Measurements from ENCODE around the gene ACOXL.
A peak's percentile ranks its signal among the peaks of the same experiment; 100 is the strongest.

Gene ACOXL

DNA sequence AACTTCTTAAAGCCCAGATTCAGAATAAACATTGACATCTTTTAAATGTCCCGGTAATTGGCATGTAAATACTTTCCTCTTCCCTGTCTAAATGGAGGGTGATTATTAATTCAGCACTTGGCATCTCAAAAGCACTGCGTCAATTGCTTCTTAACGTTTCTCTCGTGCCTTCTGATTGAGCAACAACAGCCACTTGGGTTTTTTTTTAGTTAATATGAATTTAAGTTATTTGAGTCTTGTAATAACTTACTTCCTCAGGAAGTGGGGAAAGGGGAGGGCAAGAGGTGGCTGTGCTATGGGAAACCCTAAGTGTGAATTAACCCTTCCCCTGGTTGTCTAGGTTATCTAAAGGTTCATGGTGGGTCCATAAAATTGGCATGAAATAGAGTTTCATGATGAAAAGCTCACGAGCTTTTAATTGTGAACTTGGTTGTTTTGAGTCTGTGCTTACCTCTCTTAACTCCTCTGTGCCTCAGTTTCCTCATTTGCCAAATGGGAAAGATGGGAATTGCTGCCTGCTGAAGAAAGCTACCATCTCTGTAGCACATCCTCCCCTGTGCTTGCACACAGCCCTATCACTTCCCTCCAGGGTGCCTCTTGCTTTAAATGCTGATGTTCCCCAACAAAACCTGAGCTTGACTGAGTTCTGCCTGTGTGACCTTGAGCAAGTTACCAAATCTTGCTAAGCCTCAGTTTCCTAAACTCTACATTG lies 262.0 kb downstream of the ACOXL start:
- in situ Hi-C loops (cut with HindIII; ENCODE audit: low pct_ligation_motif_present, low pct_unique_long_range_greater_than_20kb, low sequenced_read_pairs), result no loop called here
- DNase-seq, result no peak

DNA sequence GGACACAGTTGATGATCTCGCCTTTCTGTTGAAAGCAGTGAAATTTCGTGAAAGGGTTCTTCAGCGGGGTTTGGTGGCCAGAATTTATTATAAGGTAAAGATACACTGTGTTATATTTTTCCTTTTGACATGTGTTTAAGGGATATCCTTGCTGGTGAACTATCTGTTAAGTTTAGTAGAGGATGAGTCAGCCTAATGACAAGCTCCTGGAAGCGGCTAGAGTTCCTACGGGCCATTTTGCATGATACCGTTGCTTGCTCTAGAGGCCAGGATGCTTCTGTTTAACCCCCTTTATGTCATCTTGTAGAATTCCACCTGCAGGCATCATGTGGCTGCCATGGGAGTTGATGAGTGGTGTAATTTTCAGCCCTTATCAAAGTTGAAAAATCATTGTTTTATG lies 263.5 kb downstream of the ACOXL start:
- in situ Hi-C loops (cut with HindIII; ENCODE audit: low pct_ligation_motif_present, low pct_unique_long_range_greater_than_20kb, low sequenced_read_pairs), result no loop called here
- DNase-seq, result no peak

DNA sequence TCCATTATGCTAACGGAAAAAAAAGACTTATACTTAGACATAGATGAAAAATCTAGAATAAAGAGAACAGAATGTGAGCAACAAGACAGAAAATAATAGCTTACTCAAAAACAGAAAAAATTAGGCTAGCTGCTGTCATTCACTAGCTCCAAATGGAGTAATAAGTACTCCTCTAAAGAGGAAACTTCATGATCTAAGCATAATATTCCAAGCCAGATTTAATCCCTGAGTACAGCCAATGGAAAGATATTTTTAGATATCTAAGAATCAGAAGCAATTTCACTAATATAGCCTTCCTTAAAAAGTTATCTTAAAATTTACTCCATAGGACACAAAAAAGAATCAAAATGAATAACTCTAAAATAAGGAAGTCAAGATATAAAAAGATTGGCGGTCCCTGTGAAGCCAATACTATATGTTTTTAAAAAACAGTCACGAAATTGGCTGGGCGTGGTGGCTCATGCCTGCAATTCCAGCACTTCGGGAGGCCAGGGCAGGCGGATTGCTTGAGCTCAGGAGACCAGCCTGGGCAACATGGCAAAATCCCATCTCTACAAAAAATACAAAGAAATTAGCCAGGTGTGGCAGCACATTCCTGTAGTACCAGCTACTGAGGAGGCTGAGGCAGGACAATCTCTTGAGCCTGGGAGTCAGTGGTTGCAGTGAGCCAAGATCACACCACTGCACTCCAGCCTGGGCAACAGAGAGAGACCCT lies 265.1 kb downstream of the ACOXL start:
- in situ Hi-C loops (cut with HindIII; ENCODE audit: low pct_ligation_motif_present, low pct_unique_long_range_greater_than_20kb, low sequenced_read_pairs), result no loop called here
- no peak for DNase-seq

DNA sequence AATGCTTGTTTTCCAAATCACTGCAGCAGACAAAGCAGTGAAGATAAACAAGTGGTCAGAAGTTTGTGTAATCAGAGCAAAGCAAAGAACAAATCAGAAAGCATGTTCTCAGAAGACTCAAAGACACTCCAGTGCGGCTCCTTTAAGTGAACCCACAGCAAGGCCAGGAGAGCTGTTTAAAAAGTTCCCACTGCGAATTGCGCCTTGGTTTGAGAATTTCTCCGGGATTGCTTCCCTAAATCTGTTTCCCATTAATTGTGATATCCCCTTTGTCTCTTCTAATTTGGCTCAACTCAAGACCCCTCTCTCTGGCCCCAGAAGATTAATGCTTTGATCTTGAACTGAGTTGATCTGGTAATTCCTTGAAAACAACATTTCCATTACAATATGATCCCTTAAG lies 265.9 kb downstream of the ACOXL start:
- DNase-seq, result no peak
- in situ Hi-C loops (cut with HindIII; ENCODE audit: low pct_ligation_motif_present, low pct_unique_long_range_greater_than_20kb, low sequenced_read_pairs), result no loop called here

DNA sequence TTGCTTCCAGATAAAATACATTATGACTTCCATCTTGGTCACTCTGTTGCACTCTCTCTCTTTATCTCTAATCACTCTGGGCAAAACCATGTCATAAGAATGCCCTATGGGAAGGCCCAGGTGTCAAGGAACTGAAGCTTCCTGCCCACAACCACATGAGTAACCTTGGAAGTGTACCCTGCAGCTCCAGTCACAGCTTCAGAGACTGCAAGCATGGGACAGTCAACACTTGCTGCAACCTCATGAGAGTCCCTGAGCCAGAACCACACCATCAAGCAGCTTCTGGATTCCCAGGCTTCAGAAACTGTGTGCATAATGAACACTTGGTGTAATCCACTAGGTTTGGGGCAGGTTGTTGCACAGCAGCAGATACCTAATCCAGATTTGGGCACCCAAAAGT lies 267.3 kb downstream of the ACOXL start:
- in situ Hi-C loops (cut with HindIII; ENCODE audit: low pct_ligation_motif_present, low pct_unique_long_range_greater_than_20kb, low sequenced_read_pairs), result no loop called here
- no peak for DNase-seq

DNA sequence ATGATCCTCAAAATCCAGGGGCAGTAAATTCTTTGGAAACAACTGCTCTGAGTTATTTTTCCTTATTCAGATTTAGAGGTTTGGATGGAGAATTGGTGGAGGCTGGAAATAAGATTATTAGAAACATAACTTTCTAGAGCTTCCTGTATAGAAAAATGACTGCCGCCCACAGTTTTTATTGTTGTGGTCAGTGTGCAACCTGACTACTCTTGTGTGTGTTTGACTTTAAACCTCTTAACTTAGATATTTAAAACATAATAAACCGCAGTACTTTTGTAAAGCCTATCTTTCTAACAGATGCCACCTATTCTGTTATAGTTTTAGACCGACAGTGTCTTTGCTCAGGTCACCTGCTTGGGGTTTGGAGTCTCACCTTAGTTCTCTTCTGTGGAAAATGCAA lies 272.9 kb downstream of the ACOXL start:
- no peak for DNase-seq
- in situ Hi-C loops (cut with HindIII; ENCODE audit: low pct_ligation_motif_present, low pct_unique_long_range_greater_than_20kb, low sequenced_read_pairs), result no loop called here

DNA sequence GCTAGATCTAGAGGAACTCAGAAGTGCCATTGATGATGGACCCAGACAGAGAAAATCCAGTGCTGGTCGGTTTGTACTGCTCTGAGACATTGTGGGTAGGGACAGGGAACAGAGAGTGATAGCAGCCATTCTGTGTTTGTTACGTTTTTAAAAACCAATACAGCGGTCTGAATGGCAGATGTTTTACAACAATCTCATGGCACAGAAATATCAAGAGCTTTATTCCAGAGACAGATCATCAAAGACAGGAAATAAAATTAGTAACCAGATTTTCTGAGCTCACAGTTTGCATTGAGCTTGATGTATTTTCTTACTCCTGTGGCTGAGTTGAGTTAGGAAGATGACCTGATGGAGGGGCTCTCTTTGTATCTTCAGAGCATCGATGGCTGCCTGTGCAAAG lies 273.4 kb downstream of the ACOXL start:
- in situ Hi-C loops (cut with HindIII; ENCODE audit: low pct_ligation_motif_present, low pct_unique_long_range_greater_than_20kb, low sequenced_read_pairs), result no loop called here
- no peak for DNase-seq

DNA sequence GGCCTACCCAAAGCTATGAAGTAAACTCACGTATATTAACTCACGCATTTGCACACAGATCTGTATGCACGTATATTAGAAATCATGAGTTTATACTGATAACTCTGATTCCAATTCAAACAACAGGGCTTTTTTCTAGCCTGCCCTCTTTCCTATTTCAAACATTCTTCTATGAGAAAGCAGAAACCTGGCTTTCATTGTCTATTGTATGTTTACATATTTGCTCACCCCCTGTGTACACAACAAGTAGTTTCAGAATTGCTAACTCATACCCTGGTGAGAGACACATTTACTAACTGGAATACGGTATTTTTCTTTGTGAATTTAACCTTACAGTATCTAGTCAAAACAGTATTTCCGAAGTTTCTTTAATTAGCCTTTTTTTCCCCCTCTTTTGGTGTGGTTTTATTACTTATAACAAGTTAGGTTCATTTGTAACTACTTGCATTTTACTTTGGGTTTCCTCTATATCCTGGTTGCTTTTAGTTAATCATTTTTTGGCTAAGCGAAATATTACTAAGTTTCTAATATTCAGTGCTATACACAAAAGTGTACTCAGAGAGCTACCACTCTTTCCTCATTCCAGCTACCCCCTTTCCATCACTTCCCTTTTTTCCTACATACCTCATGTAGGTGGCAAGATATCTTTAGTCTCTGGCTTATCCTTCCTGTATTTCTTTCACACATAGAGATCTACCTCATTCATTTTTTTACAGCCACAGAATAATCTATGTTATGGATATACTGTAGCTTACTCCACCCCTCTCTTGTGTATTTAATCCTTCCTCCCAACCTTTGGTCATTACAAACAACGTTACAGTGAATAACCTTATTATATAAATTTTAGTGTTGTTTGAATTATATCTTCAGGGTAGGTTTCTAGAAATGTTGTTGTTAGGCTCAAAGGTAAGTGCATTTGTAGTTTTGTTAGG lies 275.6 kb downstream of the ACOXL start:
- in situ Hi-C loops (cut with HindIII; ENCODE audit: low pct_ligation_motif_present, low pct_unique_long_range_greater_than_20kb, low sequenced_read_pairs), result no loop called here
- DNase-seq, result no peak

DNA sequence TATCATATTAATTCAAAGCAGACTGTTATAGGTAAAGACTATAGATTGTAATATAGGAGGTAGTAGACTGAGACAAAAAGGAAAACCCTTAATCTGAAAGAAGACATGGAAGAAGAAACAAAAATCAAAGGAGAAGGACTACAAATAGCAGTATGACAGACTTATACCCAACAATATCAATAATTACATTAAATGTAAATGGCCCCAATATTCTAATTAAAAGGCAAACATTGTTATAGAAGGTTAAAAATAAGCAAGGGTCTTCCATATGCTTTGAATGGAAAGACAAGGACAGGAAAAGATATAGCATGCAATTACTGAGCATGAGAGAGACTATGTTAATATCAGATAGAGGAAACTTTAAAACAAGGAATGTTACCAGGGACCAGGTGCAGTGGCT lies 278.8 kb downstream of the ACOXL start:
- in situ Hi-C loops (cut with HindIII; ENCODE audit: low pct_ligation_motif_present, low pct_unique_long_range_greater_than_20kb, low sequenced_read_pairs), result no loop called here
- no peak for DNase-seq

DNA sequence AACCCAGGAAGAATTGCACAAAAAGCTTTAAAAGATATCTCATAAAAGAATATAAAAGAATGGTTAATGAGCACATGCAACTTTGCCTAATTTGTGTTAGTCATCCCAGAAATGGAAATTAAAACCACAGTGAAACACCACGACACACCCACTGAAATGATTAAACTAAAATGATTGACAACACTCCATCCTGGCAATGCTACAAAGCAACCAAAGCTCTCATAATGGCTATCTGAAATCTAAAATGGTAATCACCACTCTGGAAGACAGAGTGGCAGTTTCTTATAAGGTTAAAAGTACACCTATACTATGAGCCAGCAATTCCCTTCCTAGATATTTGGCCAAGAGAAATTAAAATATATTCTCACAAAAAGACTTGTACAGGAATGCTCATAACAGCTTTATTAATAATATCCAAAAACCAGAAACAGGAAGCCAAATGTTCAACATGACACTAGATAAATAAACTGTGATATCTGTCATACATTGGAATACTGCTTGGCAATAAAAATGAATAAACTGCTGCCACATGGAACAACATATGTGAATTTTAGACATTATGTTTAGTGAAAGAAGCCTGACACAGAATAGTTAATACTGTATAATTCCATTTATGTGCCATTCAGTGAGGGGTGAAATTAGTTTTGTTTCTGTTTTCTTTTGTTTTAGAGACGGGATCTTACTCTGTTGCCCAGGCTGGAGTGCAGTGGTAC lies 283.1 kb downstream of the ACOXL start:
- DNase-seq, result no peak
- in situ Hi-C loops (cut with HindIII; ENCODE audit: low pct_ligation_motif_present, low pct_unique_long_range_greater_than_20kb, low sequenced_read_pairs), result no loop called here

DNA sequence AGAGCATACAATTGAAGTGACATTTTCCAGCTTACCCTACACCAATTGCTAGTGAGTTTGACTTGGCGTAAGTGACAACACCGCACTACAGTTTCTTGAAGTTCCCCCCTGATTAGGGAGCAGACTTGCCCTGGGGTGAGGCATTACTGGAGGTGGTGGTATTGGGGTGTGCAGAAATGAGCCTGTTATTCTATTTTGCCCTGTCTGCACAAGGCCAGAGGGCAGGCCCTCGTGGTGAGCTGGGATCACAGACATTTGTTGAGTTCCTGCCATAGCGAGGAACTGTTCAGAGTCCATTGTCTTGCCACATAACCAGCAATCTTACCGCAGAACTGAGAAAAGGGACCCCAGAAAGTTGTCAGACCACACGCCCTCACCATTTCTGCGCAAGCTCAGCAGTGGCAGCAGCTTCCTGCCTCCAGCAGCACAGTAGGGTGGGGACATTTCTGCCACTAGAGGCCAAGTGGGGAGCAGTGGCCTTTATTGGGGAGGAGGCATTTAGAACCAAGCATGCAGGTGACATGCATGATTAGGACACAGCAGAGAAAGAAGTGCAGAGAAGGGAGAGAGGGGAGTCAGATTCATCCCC lies 284.8 kb downstream of the ACOXL start:
- in situ Hi-C loops (cut with HindIII; ENCODE audit: low pct_ligation_motif_present, low pct_unique_long_range_greater_than_20kb, low sequenced_read_pairs), result no loop called here
- DNase-seq, result no peak

DNA sequence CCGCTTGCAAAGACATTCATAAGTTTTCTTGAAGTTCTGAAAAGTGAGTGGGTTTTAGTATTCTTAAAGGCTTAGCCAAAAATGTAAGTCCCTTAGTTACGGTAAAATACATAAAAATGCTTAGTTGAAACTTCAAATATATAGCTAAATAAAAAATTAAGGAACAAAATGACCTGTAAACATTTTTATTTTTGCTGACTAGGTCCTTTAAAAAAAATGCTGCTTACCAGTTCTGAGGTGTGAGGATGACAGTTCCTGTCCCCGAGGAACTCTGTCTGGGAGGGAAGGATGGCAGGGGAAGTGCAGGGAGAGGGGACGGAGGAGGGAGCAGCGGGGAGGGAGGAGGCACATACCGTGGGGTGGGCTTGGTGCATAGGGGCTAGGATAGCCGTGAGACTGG lies 285.5 kb downstream of the ACOXL start:
- no peak for DNase-seq
- in situ Hi-C loops (cut with HindIII; ENCODE audit: low pct_ligation_motif_present, low pct_unique_long_range_greater_than_20kb, low sequenced_read_pairs), result no loop called here

DNA sequence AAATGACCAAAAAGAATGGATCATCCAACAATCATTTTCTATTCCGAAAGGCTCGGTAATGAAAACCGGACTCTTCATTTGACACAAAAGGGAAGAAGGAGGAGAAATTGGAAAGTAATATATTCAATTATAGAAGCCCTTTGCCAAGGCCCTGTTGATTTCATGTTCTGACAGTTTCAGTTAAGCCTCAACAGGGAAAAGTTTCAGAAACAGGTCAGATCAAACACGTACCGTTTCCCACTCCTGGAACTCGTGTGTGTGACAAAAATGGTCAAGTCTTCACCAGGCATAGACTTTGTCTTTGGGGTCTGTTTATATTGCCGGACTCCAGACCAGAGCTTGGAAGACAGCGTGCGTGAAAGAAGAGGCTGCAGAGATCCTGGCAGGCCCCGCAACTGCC lies 287.0 kb downstream of the ACOXL start:
- no peak for DNase-seq
- in situ Hi-C loops (cut with HindIII; ENCODE audit: low pct_ligation_motif_present, low pct_unique_long_range_greater_than_20kb, low sequenced_read_pairs), result no loop called here

DNA sequence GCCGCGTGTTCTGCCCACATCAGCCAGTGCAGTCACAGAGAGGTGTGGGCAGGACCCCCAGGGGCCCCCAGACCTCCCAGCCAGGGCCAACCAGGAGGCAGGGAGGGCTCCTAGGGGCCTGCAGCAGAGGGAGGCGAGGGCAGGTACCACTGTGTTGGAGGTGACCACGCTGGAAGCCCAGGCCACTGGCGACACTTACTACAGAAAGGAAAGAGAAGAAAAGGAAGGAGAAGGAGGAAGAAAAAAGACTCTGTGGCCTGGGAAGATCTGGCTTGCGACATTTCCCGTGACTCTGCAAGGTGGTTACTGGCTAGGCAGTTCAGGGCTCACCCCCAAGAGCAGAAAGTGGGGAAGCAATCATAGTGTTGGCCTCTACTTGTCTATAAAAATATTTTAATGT lies 290.3 kb downstream of the ACOXL start:
- DNase-seq, result no peak
- in situ Hi-C loops (cut with HindIII; ENCODE audit: low pct_ligation_motif_present, low pct_unique_long_range_greater_than_20kb, low sequenced_read_pairs), result no loop called here

DNA sequence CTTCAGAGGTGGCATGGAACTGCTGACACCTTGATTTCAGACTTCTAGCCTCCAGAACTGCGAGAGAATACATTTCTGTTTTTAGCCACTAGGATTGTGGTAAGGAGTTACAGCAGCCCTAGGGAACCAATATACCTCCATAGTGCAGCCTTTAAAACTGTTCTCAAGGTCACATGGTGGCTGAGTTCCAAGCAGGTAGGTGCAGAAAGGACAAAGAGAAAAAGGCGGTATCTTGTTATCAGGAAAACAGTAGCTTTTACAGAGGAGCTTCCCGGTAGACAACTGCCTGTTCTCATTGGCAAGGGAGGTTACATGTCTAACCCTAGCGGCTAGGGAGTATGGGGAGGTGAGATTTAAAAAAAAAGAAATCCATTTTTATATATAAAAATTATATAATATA lies 292.1 kb downstream of the ACOXL start:
- no peak for DNase-seq
- in situ Hi-C loops (cut with HindIII; ENCODE audit: low pct_ligation_motif_present, low pct_unique_long_range_greater_than_20kb, low sequenced_read_pairs), result no loop called here

DNA sequence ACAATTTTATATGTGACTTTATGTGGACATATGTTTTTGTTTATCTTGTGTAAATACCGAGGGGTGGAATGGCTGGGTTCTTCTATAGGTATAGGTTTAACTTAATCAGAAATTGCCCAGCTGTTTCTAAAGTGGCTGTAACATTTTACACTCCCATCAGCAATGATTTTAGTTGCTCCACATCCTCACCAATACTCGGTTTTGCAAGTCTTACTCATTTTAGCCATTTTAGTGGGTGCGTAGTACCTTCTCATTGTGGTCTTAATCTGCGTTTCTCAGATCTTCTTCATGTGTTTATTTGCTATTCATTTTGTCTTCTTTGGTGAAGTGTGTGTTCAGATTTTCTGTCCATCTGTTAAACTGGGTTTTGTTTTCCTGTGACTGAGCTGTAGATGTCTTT lies 292.9 kb downstream of the ACOXL start:
- in situ Hi-C loops (cut with HindIII; ENCODE audit: low pct_ligation_motif_present, low pct_unique_long_range_greater_than_20kb, low sequenced_read_pairs), result no loop called here
- DNase-seq, result no peak

DNA sequence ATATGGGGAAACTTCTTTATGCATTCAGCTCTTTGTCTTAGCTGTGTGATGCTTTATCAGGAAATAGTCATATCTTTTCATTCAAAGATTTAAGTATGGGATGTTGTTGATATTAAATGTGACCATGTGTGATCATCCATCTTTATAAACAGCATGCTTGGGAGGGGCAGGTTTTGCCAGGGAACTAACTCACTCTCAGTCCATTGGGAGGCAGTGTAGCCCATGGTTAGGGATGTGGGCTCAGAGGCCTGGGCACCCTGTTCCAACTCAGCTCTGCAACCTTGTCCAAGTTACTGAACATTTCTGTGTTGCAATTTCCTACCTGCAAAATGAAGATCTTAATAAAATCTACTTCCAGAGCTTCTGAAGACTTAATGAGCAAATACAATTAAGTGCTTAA lies 296.3 kb downstream of the ACOXL start:
- peak; percentile 20 for DNase-seq
- in situ Hi-C loops (cut with HindIII; ENCODE audit: low pct_ligation_motif_present, low pct_unique_long_range_greater_than_20kb, low sequenced_read_pairs), result no loop called here

DNA sequence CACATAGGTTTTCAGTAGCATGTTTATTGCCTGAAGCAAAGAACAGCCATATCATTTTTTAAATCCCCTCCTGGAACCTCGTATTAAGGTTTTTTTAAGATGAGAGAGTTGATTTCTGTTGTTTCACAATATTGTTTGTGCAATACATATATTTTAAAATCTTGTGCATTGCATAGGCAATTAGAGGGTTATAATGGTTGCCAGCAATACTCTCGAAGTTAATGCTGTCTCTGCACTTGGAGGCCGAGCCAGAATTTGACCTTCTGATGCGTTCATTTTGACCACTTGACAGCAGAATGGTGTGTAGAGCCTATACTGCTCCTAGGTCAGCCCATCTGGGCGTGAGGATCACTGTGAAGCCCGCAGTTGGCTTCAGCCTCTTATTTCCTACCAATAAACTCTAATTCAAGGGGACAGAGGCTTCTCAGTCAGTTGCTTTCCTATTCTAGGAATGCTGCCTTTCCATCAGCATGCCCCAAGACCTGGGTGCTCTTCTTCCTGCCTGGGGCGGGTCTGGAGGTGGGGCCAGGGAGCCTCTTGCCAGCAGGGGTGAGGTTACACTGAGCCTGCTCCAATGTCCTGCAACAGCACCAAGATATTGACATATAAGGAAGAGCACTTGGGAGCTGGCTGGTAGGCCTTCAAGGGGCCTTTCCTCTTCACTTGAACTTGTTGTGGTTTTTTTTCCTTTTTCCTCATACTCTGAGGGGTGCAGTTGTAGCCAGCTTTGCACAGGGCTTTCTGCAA lies 297.0 kb downstream of the ACOXL start:
- DNase-seq, result peak; percentile 44
- in situ Hi-C loops (cut with HindIII; ENCODE audit: low pct_ligation_motif_present, low pct_unique_long_range_greater_than_20kb, low sequenced_read_pairs), result no loop called here
